Embryonic facial prominence (tissue), 1 donor: Measurements from ENCODE around the gene CHMP1A.
A peak's percentile ranks its signal among the peaks of the same experiment; 100 is the strongest.

Source experiments
- DNase-seq: peaks from one replicate; pipeline ENCODE4 v3.0.0-alpha.2; 2016; ENCODE audit errors: extremely low spot score

Gene CHMP1A

GRCh38 chr16:89624777-89625761, 32.4 kb downstream of the CHMP1A start:
- no peak for DNase-seq

- no peak for DNase-seq
Observed at GRCh38 chr16:89623511-89624261, 33.8 kb downstream of the CHMP1A start.

GRCh38 chr16:89621698-89622409, 35.7 kb downstream of the CHMP1A start:
- DNase-seq, result no peak

- DNase-seq, result no peak
Observed at GRCh38 chr16:89621136-89621697, 36.3 kb downstream of the CHMP1A start.

- DNase-seq, result no peak
Observed at GRCh38 chr16:89620406-89620841, 37.1 kb downstream of the CHMP1A start.

- peak; percentile 50 for DNase-seq
Observed at GRCh38 chr16:89619840-89620239, 37.7 kb downstream of the CHMP1A start.

GRCh38 chr16:89618109-89618998, 39.2 kb downstream of the CHMP1A start:
- DNase-seq, result no peak

- no peak for DNase-seq
Observed at GRCh38 chr16:89617036-89617435, 40.5 kb downstream of the CHMP1A start.

GRCh38 chr16:89616623-89617022, 40.9 kb downstream of the CHMP1A start:
- DNase-seq, result no peak

- no peak for DNase-seq
Observed at GRCh38 chr16:89615596-89616090, 41.9 kb downstream of the CHMP1A start.

GRCh38 chr16:89615176-89615575, 42.3 kb downstream of the CHMP1A start:
- DNase-seq, result no peak

- no peak for DNase-seq
Observed at GRCh38 chr16:89613954-89614459, 43.5 kb downstream of the CHMP1A start.

GRCh38 chr16:89613231-89613953, 44.1 kb downstream of the CHMP1A start, which contains the start of gene DPEP1:
Gene DPEP1 (plus strand): TSS chr16:89613642. CDS start chr16:89630411, 16,769 bp downstream.
- no peak for DNase-seq

GRCh38 chr16:89612415-89613166, 44.9 kb downstream of the CHMP1A start:
- DNase-seq, result no peak

GRCh38 chr16:89610108-89610453, 47.4 kb downstream of the CHMP1A start:
- DNase-seq, result no peak

- no peak for DNase-seq
Observed at GRCh38 chr16:89607937-89608740, 49.4 kb downstream of the CHMP1A start.

- no peak for DNase-seq
Observed at GRCh38 chr16:89607453-89607852, 50.1 kb downstream of the CHMP1A start.

GRCh38 chr16:89606006-89606405, 51.5 kb downstream of the CHMP1A start:
- no peak for DNase-seq
